H1 (cell line): ENCODE measurements around the gene RBBP5. TPM values are rescaled to one million over a fixed set of nuclear protein-coding genes. Genes with fewer than 3 reads are reported as not detected.

Source experiments
- ATF2 ChIP-seq: IDR thresholded peaks from 2 replicates; pipeline ENCODE4 v1.6.1; 2012; ENCODE audit warnings: low read length, inconsistent platforms
- BCL11A ChIP-seq, 2 experiments: IDR thresholded peaks; one replicate each; pipeline ENCODE4 v1.6.1; 2011; ENCODE audit warnings: low read depth in 2 of 2, low read length in 2 of 2, mild to moderate bottlenecking in 2 of 2
- CREB1 ChIP-seq: IDR thresholded peaks from 2 replicates; pipeline ENCODE4 v1.6.1; 2012; ENCODE audit warnings: inconsistent platforms
- CTBP2 ChIP-seq: IDR thresholded peaks from 2 replicates; pipeline ENCODE4 v1.7.0; 2011; ENCODE audit warnings: borderline replicate concordance, mild to moderate bottlenecking, moderate library complexity, mixed read lengths, low read length; ENCODE audit not compliant: insufficient read depth, insufficient read length
- EP300 ChIP-seq, 2 experiments: IDR thresholded peaks; 1 replicate in 1 of 2; 2 replicates in 1 of 2; pipeline ENCODE4 v1.6.1; 2011 to 2012; ENCODE audit warnings: low read depth in 2 of 2, low read length in 2 of 2, mild to moderate bottlenecking in 2 of 2, borderline replicate concordance in 1 of 2, inconsistent platforms in 1 of 2, moderate library complexity in 1 of 2
- GABPA ChIP-seq: IDR thresholded peaks from 2 replicates; pipeline ENCODE4 v1.6.1; 2011; ENCODE audit warnings: mild to moderate bottlenecking, low read length, moderate library complexity, borderline replicate concordance; ENCODE audit not compliant: insufficient read depth
- JUND ChIP-seq: IDR thresholded peaks from 2 replicates; pipeline ENCODE4 v1.6.1; 2011; ENCODE audit warnings: mild to moderate bottlenecking, improper control_type of control experiment, low read length
- KDM4A ChIP-seq: IDR thresholded peaks from one replicate; pipeline ENCODE4 v1.7.1; 2012; ENCODE audit warnings: low read depth, mild to moderate bottlenecking, moderate library complexity, low read length, inconsistent platforms; ENCODE audit not compliant: severe bottlenecking
- RAD21 ChIP-seq, 2 experiments: IDR thresholded peaks in 1 of 2; conservative IDR thresholded peaks in 1 of 2; 2 replicates each; pipeline ENCODE4 v1.6.1; 2011; ENCODE audit warnings: low read depth in 2 of 2, low read length in 2 of 2, improper control_type of control experiment in 1 of 2, inconsistent platforms in 1 of 2, mild to moderate bottlenecking in 1 of 2, moderate library complexity in 1 of 2
- polyA plus RNA-seq, 7 experiments: library from polyadenylated mRNA; depleted of rRNA in 3 of 7; stranded (reverse) in 5 of 7; unstranded in 2 of 7; fragments of >200 nt in 5 of 7; fragments of 200-250 nt in 2 of 7; gene quantifications; 1 replicate in 5 of 7; 2 replicates in 1 of 7; 4 replicates in 1 of 7; pipeline versions ENCODE4 v1.2.1 to v1.2.3, GENCODE V29; 2011 to 2013; ENCODE audit warnings: missing spikeins in 2 of 7, mixed read lengths in 2 of 7
- total RNA-seq: library from RNA; stranded (reverse); fragmentation: NEBNext Ultra II Directional; extraction: Animal tissue kit (Norgen Biotek cat#: 25700); gene quantifications from 2 replicates; pipeline ENCODE4 v1.2.1, GENCODE V29; 2021

RBBP5 gene
- total and polyA plus RNA-seq, 2 of the 8 experiments (the other 6 are each of a cell fraction or from before 2014, with no cell fraction given) = 6.7 to 21.5 TPM

- TF ChIP-seq EP300 (IDR thresholded peaks at IDR 0.05; ENCODE audit: borderline replicate concordance in 1 of 2, low read depth in 2 of 2, low read length in 2 of 2) (peak in 1 of 2 experiments; percentile 91; a peak in 1 of 3 replicates), RAD21 (IDR thresholded peaks at IDR 0.05 in 1 of 2, conservative IDR thresholded peaks at IDR 0.05 in 1 of 2; ENCODE audit: low read depth in 2 of 2, low read length in 2 of 2) (peak; percentile 55), BCL11A (IDR thresholded peaks at IDR 0.05; ENCODE audit: low read depth in 2 of 2, low read length in 2 of 2) (no peak), JUND (peak; percentile 89), KDM4A (peak; percentile 60), GABPA (peak; percentile 91; the same call in 1 of the 2 replicates), CREB1 (peak; percentile 89), ATF2 (peak; percentile 97), CTBP2 (no peak)
- TF ChIP-seq, all 59 proteins: peak for 29
Observed at GRCh38 chr1:205121660-205122488, at the start of gene RBBP5 (continued).
